ENCODE data around the gene PTCD1. TPM values are rescaled to one million over a fixed set of nuclear protein-coding genes. Genes with fewer than 3 reads are reported as not detected.
A peak's percentile ranks its signal among the peaks of the same experiment; 100 is the strongest.
"Not testable (repeated sequence)": the region's sequence is repeated elsewhere in the genome, so short reads cannot be mapped to it uniquely, and the experiment has no call there.

The PTCD1 gene
- total RNA-seq, 1 donor from 2014 or later = 6.1 TPM

DNA sequence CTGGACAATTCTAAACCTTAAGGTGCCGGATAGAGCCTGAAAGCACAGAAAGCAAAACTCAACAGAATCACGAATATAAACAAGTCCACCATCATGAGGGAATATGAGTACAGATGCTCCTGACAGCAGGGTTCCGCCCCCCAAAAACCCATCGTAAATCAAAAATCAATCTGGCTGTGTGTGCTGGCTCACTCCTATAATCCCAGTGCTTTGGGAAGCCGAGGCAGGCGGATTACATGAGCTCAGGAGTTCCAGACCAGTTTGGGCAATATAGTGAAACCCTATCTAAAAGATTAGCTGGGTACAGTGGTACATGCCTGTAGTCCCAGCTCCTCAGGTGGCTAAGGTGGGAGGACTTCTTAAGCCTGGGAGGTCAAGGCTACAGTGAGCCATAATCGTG is 17.6 kb downstream of the PTCD1 start:
- Histone ChIP-seq H3K36me3 (peaks cover 0 to 82% of the 10 kb centered on the region in 2 donors), H3K9me3 (no peaks in the 10 kb centered on the region), H3K27ac (no peak overlapping the region), H3K4me1 (no peaks in the 10 kb centered on the region), H3K27me3 (no peaks in the 10 kb centered on the region), H3K4me3 (no peak overlapping the region)
- no peak for TF ChIP-seq POLR2A (IDR thresholded peaks at IDR 0.05)
- TF ChIP-seq POLR2AphosphoS5 (IDR thresholded peaks at IDR 0.05; ENCODE audit: insufficient read depth in 1 of 2, low read depth in 1 of 2) = no peak
- TF ChIP-seq, protein P1, sequence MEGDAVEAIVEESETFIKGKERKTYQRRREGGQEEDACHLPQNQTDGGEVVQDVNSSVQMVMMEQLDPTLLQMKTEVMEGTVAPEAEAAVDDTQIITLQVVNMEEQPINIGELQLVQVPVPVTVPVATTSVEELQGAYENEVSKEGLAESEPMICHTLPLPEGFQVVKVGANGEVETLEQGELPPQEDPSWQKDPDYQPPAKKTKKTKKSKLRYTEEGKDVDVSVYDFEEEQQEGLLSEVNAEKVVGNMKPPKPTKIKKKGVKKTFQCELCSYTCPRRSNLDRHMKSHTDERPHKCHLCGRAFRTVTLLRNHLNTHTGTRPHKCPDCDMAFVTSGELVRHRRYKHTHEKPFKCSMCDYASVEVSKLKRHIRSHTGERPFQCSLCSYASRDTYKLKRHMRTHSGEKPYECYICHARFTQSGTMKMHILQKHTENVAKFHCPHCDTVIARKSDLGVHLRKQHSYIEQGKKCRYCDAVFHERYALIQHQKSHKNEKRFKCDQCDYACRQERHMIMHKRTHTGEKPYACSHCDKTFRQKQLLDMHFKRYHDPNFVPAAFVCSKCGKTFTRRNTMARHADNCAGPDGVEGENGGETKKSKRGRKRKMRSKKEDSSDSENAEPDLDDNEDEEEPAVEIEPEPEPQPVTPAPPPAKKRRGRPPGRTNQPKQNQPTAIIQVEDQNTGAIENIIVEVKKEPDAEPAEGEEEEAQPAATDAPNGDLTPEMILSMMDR (IDR thresholded peaks at IDR 0.05) = no peak
- no peak for DNase-seq (ENCODE audit: extremely low spot score in 2 of 2)
- intact Hi-C loops (cut with DNase I) = no loop called here

GRCh38 chr7:99420213-99420612 is 18.4 kb downstream of the PTCD1 start:
- no peaks in the 10 kb centered on the region for H3K4me1 ChIP-seq
- H3K27me3 ChIP-seq = no peaks in the 10 kb centered on the region
- H3K36me3 ChIP-seq = peaks cover 0 to 81% of the 10 kb centered on the region in 2 donors
- no peaks in the 10 kb centered on the region for H3K9me3 ChIP-seq
- intact Hi-C loops (cut with DNase I) = no loop called here
- no peak overlapping the region for H3K27ac ChIP-seq
- no peak overlapping the region for H3K4me3 ChIP-seq
- DNase-seq (ENCODE audit: extremely low spot score in 2 of 2) = no peak
- TF ChIP-seq POLR2A (IDR thresholded peaks at IDR 0.05) (no peak), POLR2AphosphoS5 (IDR thresholded peaks at IDR 0.05; ENCODE audit: insufficient read depth in 1 of 2, low read depth in 1 of 2) (no peak)
- TF ChIP-seq, protein P1 (IDR thresholded peaks at IDR 0.05) = no peak

DNA sequence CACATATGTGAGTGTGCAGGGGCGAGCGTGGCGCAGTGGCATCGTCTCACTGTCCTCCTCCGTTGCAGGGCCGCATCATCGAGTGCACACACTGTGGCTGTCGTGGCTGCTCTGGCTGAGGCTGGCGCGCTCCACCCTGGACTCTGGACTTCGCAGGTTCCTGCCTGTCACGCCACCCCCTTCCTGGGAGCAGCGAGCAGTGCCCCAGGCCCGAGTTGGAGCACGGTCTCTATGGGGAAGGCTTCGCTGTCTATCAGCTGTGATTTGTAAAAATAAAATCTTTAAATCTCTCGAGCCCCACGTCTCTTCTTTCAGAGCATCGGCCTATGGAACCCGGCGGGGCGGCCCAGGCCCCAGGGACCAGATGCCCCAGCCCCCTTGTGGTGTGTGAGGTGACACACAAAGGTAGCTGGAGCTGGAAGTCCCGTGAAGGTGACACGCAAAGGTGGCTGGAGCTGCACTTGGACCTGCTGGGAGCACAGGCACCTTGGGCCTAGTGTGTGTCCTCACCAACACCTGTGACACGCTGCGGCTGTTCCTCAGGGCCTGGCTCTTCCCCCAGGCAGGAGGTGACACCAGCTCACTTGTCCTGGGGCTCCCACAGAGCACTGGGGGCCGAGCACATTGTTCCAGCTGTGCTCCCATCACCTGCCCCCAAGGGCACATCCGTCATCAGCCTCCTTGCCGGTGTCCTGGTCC is 19.1 kb downstream of the PTCD1 start:
- H3K36me3 ChIP-seq = peaks cover 0 to 80% of the 10 kb centered on the region in 2 donors
- DNase-seq (ENCODE audit: extremely low spot score in 2 of 2) = no peak
- H3K4me1 ChIP-seq = no peaks in the 10 kb centered on the region
- no peak for TF ChIP-seq POLR2AphosphoS5 (IDR thresholded peaks at IDR 0.05; ENCODE audit: insufficient read depth in 1 of 2, low read depth in 1 of 2)
- TF ChIP-seq POLR2A (IDR thresholded peaks at IDR 0.05) = no peak
- TF ChIP-seq, protein P1 (IDR thresholded peaks at IDR 0.05) = no peak
- no peak overlapping the region for H3K27ac ChIP-seq
- intact Hi-C loops (cut with DNase I) = no loop called here
- no peaks in the 10 kb centered on the region for H3K27me3 ChIP-seq
- no peaks in the 10 kb centered on the region for H3K9me3 ChIP-seq
- no peak overlapping the region for H3K4me3 ChIP-seq

DNA sequence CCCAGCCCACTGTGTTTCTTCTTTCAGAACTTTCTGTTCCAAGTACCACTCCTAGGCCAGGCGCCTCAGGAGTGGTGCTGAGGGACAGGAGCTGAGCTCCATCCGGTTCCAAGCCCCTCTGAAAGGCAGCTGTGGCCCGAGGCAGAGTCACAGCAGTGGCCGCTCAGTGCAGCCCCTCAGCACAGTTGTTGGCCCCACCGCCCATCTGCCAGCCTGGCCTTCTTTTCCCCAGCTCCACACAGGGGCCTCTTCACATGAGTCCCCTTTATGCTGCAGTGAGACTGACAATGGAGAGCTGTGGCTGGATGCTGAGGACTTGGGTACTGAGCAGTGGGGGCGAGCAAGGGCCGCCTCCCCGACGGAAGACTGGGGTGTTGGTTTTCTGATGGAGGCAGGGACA is 20.3 kb downstream of the PTCD1 start:
- H3K4me1 ChIP-seq = no peaks in the 10 kb centered on the region
- intact Hi-C loops (cut with DNase I) = no loop called here
- peaks cover 0 to 77% of the 10 kb centered on the region in 2 donors for H3K36me3 ChIP-seq
- no peaks in the 10 kb centered on the region for H3K9me3 ChIP-seq
- H3K27ac ChIP-seq = no peak overlapping the region
- DNase-seq (ENCODE audit: extremely low spot score in 2 of 2) = no peak
- H3K27me3 ChIP-seq = no peaks in the 10 kb centered on the region
- TF ChIP-seq, protein P1 (IDR thresholded peaks at IDR 0.05) = no peak
- TF ChIP-seq POLR2AphosphoS5 (IDR thresholded peaks at IDR 0.05; ENCODE audit: insufficient read depth in 1 of 2, low read depth in 1 of 2) (no peak), POLR2A (IDR thresholded peaks at IDR 0.05) (no peak)
- H3K4me3 ChIP-seq = no peak overlapping the region

- H3K4me3 ChIP-seq; H3K27me3 ChIP-seq; intact Hi-C loops (cut with DNase I); H3K27ac ChIP-seq; H3K4me1 ChIP-seq; DNase-seq (ENCODE audit: extremely low spot score in 2 of 2); H3K9me3 ChIP-seq: not testable (repeated sequence)
- TF ChIP-seq, protein P1 (IDR thresholded peaks at IDR 0.05) = peak in 1 of 3 experiments; percentile 41
- peaks cover 8 to 91% of the 10 kb centered on the region in 2 donors for H3K36me3 ChIP-seq
Observed at GRCh38 chr7:99415513-99416127, 23.0 kb downstream of the PTCD1 start.

All from vagina (tissue), 2 donors.